Large intestine (tissue), 3 donors: Measurements from ENCODE around the gene OTOS. TPM values are rescaled to one million over a fixed set of nuclear protein-coding genes. Genes with fewer than 3 reads are reported as not detected.

Experiments used
- DNase-seq, 2 donors: peaks; one replicate each; pipeline versions ENCODE4 v3.0.0 to v3.0.0-alpha.2; 2013
- H3K27ac ChIP-seq: one replicate; pipeline ENCODE4 v1.5.1; 2013; ENCODE audit warnings: low read length
- H3K27me3 ChIP-seq: 2 replicates; pipeline ENCODE4 v1.6.1; 2013; ENCODE audit warnings: low read length; ENCODE audit not compliant: control insufficient read depth, insufficient read depth
- H3K36me3 ChIP-seq: 2 replicates; pipeline ENCODE4 v1.6.1; 2013; ENCODE audit warnings: low read length; ENCODE audit not compliant: control insufficient read depth, insufficient read depth
- H3K4me1 ChIP-seq: one replicate; pipeline ENCODE4 v1.6.1; 2013; ENCODE audit warnings: low read length; ENCODE audit not compliant: control insufficient read depth, insufficient read depth
- H3K4me3 ChIP-seq: one replicate; pipeline ENCODE4 v1.5.1; 2013; ENCODE audit warnings: low read length
- H3K9me3 ChIP-seq: one replicate; pipeline ENCODE4 v1.6.1; 2013; ENCODE audit warnings: mild to moderate bottlenecking, low read depth, low read length, moderate library complexity; ENCODE audit not compliant: control insufficient read depth
- WGBS: methylation state at CpG from one replicate; pipeline ENCODE4 v1.1.5; 2013; ENCODE audit warnings: low lambda C conversion rate; ENCODE audit not compliant: insufficient coverage; 5-methylcytosine and 5-hydroxymethylcytosine counted together
- polyA plus RNA-seq: library from polyadenylated mRNA; unstranded; fragments of 120-200 nt; gene quantifications from one replicate; pipeline ENCODE4 v1.2.1, GENCODE V29; 2013

Gene OTOS
- polyA plus RNA-seq, 1 donor: not detected

DNA sequence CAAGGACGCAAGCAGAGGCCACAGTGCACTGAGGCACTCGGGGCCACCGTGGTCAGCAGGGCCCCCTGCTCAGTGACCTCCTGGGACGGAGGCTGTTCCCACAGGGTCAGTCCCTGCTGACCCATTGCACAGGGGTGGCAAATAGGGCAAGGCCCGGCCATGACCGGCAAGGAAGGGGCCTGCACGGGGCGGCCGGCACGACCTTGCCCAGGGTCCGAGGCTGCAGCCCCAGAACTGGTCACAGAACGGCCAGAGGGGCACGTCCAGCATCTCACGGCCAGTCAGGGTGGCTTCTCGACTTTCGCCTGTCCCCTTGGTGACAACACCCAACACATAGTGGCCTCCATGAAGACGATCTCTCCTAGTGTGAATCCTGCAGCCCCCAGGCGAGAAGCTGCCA is 27.6 kb upstream of the OTOS start:
- Histone ChIP-seq H3K36me3 (no peaks in the 10 kb centered on the region), H3K9me3 (no peaks in the 10 kb centered on the region), H3K27me3 (peaks cover 7% of the 10 kb centered on the region), H3K4me1 (no peaks in the 10 kb centered on the region), H3K27ac (no peak overlapping the region), H3K4me3 (no peak overlapping the region)
- WGBS: no CpG with 5 or more reads among the region's 18 CpGs
- DNase-seq: no peak

DNA sequence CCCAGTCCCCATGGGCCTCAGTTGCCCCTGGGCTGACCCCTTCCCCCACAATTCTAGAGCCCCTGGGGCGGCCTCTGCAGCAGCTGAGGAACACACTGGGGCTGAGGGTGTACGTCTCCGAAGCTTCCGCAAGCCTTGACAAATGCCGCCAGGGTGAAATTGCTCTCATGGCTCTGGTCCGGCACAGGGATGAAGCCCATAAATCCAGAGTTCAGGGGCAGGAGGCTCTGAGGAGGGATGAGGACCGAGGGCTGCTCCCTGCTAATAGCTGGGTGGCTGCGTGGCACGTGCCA is 27.1 kb upstream of the OTOS start:
- H3K9me3 ChIP-seq: no peaks in the 10 kb centered on the region
- WGBS: 60% methylated on average over 1 of the region's 9 CpGs
- no peak overlapping the region for H3K4me3 ChIP-seq
- no peaks in the 10 kb centered on the region for H3K36me3 ChIP-seq
- H3K4me1 ChIP-seq: no peaks in the 10 kb centered on the region
- H3K27me3 ChIP-seq: peaks cover 6% of the 10 kb centered on the region
- DNase-seq: no peak
- no peak overlapping the region for H3K27ac ChIP-seq

DNA sequence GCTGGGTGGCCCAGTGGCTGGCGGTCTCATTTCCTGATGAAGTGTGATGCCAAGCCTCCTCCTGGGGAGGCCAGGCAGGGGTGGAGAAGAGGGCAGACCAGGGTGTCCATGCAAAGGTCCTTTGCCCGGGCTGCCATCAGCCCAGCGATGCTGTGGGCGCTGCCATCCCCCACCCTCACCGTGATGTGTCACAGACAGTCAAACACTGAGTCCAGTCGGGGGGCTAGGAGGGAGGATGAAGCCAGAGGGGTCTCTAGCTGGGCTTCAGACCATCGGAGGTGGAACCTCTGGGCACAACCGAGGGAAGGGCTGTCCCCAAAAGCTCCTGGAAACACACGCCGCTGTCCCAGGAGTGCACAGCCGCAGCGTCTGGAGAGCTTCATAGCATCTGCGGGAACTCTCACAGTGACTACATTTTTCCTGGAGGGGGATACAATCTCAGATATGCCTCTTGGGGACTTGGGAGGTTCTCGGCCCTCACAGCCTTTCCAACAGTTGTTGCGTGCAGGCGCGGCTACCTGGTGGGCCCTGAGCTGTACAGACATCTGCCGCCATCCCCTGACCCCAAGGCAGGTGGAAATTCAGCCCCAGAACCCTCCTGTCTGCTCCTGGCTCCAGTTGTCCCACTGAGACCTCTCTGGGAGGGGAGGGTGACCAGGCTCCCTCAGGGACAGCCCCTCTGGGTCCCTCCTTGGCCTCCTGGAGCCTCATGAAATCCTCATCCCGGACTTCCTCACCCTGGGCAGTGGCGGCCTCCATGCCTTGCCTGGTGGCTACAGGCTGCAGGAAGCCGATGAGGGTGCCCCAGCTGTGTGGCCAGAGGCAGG is 26.5 kb upstream of the OTOS start:
- Histone ChIP-seq H3K9me3 (no peaks in the 10 kb centered on the region), H3K4me3 (no peak overlapping the region), H3K27ac (no peak overlapping the region), H3K27me3 (peaks cover 3% of the 10 kb centered on the region), H3K4me1 (no peaks in the 10 kb centered on the region), H3K36me3 (no peaks in the 10 kb centered on the region)
- DNase-seq: no peak
- no CpG with 5 or more reads among the region's 21 CpGs for WGBS

DNA sequence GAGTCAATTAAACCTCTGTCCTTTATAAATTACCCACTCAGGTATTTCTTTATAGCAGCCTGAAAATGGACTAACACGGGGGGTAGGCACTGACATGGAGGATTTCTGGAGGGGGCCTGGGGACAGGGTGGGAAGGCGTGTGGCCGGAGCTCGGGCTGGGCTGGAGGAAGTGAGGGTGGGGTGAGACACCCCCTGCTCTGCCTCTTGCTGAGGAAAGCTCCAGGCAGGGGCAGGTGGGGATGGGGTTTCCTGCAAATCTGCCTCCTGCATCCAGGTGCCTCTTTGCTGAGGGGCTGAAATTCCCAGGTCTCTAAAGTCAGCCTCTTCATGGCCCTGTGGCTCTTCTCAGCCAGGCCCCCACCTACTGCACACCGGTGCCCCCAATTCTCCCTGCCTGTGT is 25.7 kb upstream of the OTOS start:
- Histone ChIP-seq H3K36me3 (no peaks in the 10 kb centered on the region), H3K27ac (no peak overlapping the region), H3K4me1 (no peaks in the 10 kb centered on the region), H3K9me3 (no peaks in the 10 kb centered on the region), H3K27me3 (peaks cover 3% of the 10 kb centered on the region), H3K4me3 (no peak overlapping the region)
- no peak for DNase-seq
- WGBS: no CpG with 5 or more reads among the region's 5 CpGs

DNA sequence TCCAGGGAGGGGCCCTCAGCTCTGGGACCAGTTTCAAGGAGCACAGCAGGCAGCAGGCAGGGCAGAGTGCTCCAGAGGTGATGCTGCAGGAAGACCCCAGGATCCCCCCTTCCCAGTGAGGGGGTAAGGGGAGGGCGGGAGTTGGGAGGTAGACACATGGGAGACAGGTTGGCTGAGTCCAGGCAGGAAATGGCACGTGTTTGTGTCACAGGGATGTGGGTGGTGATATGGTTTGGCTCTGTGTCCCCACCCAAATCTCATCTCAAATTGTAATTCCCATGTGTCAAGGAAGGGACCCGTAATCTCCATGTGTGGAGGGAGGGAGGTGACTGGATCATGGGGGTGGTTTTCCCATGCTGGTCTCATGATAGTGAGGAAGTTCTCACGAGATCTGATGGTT is 25.2 kb upstream of the OTOS start:
- Histone ChIP-seq H3K27ac (no peak overlapping the region), H3K36me3 (no peaks in the 10 kb centered on the region), H3K4me3 (no peak overlapping the region), H3K27me3 (peaks cover 3% of the 10 kb centered on the region), H3K4me1 (no peaks in the 10 kb centered on the region), H3K9me3 (no peaks in the 10 kb centered on the region)
- no CpG with 5 or more reads among the region's 4 CpGs for WGBS
- no peak for DNase-seq

DNA sequence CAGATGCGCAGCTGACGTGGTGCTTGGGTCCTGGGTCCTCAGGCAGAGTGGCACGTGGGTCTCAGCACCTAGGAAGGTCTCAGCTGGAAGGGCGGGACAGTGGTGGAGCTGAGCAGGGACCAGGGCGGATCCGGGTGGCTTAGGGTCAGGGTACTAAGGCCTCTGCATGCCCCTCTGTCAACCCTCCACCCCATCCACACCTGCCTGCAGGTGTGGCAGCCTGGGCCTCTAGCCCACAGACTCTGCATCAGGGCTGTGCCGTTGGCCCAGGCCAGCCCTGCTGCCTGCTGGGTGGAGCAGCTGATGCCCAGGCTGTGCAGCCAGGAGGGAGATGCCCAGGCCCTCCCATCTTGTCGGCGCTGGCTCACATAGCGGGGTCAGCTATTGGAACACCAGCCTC is 24.6 kb upstream of the OTOS start:
- no peaks in the 10 kb centered on the region for H3K9me3 ChIP-seq
- H3K27me3 ChIP-seq: no peaks in the 10 kb centered on the region
- DNase-seq: no peak
- H3K36me3 ChIP-seq: no peaks in the 10 kb centered on the region
- H3K27ac ChIP-seq: no peak overlapping the region
- no CpG with 5 or more reads among the region's 10 CpGs for WGBS
- no peaks in the 10 kb centered on the region for H3K4me1 ChIP-seq
- H3K4me3 ChIP-seq: no peak overlapping the region

DNA sequence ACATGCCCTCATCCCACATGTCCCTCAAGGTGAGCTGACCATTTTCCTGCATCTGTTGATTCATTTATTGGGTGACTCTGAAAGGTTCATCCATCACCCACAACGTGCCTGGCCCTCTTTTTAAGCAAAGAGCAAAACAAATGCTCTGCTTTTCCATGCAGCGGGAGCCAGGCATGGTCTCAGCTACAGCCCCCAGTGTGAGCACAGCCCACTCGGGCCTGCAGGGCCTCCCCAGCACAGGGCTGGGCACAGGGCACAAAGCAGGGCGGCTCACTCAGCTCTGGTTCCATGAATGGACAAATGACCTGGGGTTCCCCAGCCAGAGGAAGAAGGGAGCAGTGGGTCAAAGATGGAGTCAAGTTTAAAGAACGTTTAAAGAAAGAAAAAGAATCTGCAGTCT is 24.1 kb upstream of the OTOS start:
- no CpG with 5 or more reads among the region's 5 CpGs for WGBS
- Histone ChIP-seq H3K9me3 (no peaks in the 10 kb centered on the region), H3K27me3 (no peaks in the 10 kb centered on the region), H3K4me3 (no peak overlapping the region), H3K4me1 (no peaks in the 10 kb centered on the region), H3K36me3 (no peaks in the 10 kb centered on the region), H3K27ac (no peak overlapping the region)
- no peak for DNase-seq

DNA sequence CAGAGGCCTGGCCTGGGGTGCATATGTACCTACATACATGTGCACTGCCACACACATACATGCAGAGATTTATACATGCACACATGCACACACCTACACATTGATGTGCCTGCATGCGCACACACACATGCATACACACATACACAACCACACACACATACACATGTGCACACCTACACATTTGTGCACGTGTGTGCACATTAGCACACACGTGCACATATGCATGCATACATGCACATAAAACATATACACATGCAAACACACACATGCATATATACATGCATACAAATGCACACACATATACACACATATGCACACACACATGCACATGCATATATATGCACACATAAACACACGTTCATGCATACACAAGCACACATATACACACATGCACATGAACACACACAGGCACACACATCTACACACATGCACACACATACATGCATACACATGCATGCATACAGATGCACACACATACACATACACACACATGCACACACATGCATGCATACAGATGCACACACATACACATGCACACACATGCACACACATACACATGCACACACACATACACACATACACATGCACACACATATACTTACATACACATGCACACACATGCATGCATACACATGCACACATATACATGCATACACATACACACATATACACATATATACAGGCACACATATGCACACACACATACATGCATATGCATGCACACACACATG is 23.6 kb upstream of the OTOS start:
- no peak overlapping the region for H3K4me3 ChIP-seq
- no peaks in the 10 kb centered on the region for H3K27me3 ChIP-seq
- WGBS: no CpG with 5 or more reads among the region's 4 CpGs
- H3K4me1 ChIP-seq: no peaks in the 10 kb centered on the region
- no peak for DNase-seq
- H3K27ac ChIP-seq: no peak overlapping the region
- no peaks in the 10 kb centered on the region for H3K9me3 ChIP-seq
- H3K36me3 ChIP-seq: no peaks in the 10 kb centered on the region

DNA sequence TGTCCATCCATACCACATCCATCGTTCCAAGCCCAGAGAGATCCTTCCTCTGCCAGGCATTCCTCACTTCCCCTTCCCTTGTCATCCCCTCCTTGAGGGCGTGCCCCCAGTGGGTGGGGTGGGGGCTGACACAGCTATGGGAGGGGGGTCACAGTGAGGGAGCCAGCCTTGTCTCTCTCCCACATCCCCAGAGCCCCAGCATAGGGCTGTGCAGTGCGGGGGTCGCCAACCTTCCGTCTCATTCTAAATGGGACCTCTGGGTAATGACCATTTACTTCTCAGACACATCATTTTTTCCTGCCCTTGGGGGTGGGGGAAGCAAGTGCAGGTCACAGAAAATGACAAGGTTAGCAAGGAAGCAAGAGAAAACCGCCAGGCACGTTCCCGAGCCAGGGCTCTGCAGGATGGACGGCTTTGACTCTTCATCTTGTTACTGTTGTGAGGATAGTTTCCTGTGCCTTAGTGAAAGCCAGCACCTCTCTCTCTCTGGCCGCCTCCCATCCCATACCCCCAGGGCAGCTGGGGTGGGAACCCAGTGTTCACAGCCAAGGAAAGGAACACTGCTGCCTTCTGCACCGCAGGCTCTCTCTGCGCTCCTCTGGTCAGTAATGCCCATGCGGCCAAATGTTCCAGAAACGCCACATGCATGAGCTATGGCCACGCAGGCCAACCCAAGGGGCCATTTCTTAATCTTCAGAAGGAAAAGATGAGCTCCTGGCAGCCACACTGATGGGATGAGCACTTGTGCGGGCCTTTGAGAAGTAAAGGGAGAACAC is 22.7 kb upstream of the OTOS start:
- Histone ChIP-seq H3K4me3 (no peak overlapping the region), H3K27me3 (no peaks in the 10 kb centered on the region), H3K9me3 (no peaks in the 10 kb centered on the region), H3K4me1 (no peaks in the 10 kb centered on the region), H3K36me3 (no peaks in the 10 kb centered on the region), H3K27ac (no peak overlapping the region)
- DNase-seq: no peak
- WGBS: no CpG with 5 or more reads among the region's 16 CpGs

DNA sequence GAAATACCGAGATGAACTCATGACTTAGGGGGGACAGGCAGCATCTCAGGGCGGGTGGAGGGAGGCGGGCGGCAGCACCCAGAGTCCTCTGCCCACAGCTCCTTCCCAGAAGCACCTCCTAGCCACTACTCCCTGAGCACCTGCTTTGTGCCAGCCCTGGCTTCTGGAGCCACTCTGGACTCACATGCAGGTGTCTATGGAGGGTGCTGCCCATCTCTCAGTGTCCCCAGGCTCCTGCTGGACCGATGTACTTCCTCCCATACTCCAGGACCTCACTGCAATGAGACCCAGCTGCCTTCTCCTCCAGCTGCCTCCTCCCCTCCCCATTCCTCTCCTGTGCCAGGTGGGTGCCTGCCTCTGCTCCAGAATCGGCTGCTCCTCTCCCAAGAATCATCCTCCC is 22.1 kb upstream of the OTOS start:
- Histone ChIP-seq H3K4me3 (no peak overlapping the region), H3K9me3 (no peaks in the 10 kb centered on the region), H3K27ac (no peak overlapping the region), H3K4me1 (no peaks in the 10 kb centered on the region), H3K27me3 (no peaks in the 10 kb centered on the region), H3K36me3 (no peaks in the 10 kb centered on the region)
- WGBS: no CpG with 5 or more reads among the region's 6 CpGs
- DNase-seq: no peak
